Measurements from ENCODE around the gene ACTL10.

ACTL10 gene

GRCh38 chr20:33664085-33664761 is 2.5 kb upstream of the ACTL10 start:
- no peak for DNase-seq

GRCh38 chr20:33664762-33665144 is 2.0 kb upstream of the ACTL10 start:
- no peak for DNase-seq

- DNase-seq: peak; percentile 35 to 38
Observed at GRCh38 chr20:33667245-33667675, 517 bp downstream of the ACTL10 start.

- peak; percentile 78 to 81 for DNase-seq
Observed at GRCh38 chr20:33667676-33668465, 1.1 kb downstream of the ACTL10 start.

GRCh38 chr20:33668466-33669155 is 1.9 kb downstream of the ACTL10 start:
- no peak for DNase-seq

GRCh38 chr20:33669224-33669623 is 2.5 kb downstream of the ACTL10 start:
- no peak for DNase-seq

GRCh38 chr20:33669873-33670640 is 3.3 kb downstream of the ACTL10 start:
- DNase-seq: no peak

GRCh38 chr20:33670715-33671499 is 4.2 kb downstream of the ACTL10 start:
- no peak for DNase-seq

GRCh38 chr20:33671573-33672288 is 5.0 kb downstream of the ACTL10 start:
- DNase-seq: no peak

- no peak for DNase-seq
Observed at GRCh38 chr20:33672426-33673113, 5.8 kb downstream of the ACTL10 start.

- DNase-seq: no peak
Observed at GRCh38 chr20:33673114-33673409, 6.3 kb downstream of the ACTL10 start.

- peak in 1 of 2 donors; percentile 27 for DNase-seq
Observed at GRCh38 chr20:33673410-33674293, 6.9 kb downstream of the ACTL10 start.

- DNase-seq: peak; percentile 61 to 66
Observed at GRCh38 chr20:33674294-33675135, 7.8 kb downstream of the ACTL10 start, which contains the start of gene NECAB3. TSS of gene NECAB3 (minus strand) at chr20:33674428. CDS start at chr20:33674352, 76 bp downstream.

- DNase-seq: no peak
Observed at GRCh38 chr20:33675136-33675959, 8.6 kb downstream of the ACTL10 start.

- DNase-seq: no peak
Observed at GRCh38 chr20:33676121-33676520, 9.4 kb downstream of the ACTL10 start.

- DNase-seq: no peak
Observed at GRCh38 chr20:33676652-33677645, 10.2 kb downstream of the ACTL10 start.
